ENCODE results near the gene CLCF1.
A peak's percentile ranks its signal among the peaks of the same experiment; 100 is the strongest.

Gene CLCF1

DNA sequence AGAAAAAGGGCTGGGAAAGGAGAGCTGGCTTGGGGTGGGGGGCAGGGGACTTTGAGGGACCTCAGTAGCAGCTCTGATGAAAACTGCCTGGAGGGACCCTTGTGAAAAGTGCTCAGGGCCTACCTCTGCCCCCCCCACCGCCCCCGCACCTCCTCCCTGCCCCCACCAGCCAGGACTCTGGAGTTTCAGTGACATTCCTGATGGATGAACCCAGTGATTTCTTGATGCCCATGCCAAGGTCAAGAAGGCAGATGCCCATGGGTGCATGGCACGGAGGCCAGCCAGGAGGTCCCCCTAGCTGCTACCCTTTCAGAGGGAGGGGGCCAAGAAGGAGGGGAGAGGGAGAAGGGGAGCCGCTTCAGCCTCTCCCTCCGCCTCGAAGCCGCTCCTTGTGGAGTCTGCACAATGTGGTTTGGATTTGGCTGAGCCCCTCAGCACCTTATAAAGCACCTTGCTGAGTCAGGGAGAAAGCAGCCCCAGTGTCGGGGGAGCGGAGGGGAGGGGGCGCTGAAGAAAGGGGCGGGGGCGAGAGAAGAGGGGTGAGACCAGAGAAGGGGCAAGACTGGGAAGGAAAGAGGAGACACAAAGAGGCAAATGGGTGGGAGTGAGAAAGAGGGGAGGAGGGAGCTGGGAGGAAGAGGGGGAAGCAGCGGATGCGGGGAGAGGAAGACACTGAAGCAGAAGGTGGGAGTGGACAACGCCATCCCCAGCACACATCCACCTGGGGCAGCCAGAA lies 2.1 kb upstream of the CLCF1 start:
- DNase-seq (ENCODE audit: low read depth in 1 of 2, low spot score in 1 of 2) = no peak

DNA sequence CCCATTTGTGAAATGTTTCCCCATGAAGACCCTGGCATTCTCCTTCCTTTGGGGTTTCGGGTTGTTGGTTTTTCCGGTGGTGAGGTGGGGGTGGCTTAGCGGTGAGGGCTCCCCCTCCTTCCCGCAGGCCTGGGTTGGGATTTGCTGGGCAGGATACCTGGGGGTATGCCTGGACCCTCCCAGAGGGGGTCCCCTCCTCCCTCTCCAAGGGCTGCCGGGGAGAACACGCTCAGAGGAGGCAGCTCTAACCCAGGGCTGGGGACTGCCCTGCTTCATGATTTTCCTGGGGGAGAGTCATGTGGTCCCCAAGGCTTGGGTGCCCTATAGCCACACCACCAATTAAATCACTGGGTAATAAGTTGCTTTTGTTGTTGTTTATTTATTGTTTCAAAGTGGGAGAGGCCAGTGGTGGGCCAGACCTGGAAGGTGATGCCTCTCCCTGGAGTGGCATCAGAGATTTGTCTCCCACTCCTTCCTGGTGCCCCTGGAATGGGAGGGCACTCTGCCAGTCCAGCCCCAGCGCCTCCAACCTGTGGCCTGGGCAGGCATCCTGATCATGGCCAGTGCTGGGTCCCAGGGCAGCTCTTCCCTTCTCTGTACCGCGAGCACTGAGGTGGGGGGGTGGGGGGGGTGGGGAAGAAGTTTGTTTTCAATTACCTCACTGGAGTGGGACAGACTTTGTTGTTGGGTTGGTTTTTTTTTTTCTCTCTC lies 1.3 kb upstream of the CLCF1 start:
- DNase-seq (ENCODE audit: low read depth in 1 of 2, low spot score in 1 of 2) = no peak

DNA sequence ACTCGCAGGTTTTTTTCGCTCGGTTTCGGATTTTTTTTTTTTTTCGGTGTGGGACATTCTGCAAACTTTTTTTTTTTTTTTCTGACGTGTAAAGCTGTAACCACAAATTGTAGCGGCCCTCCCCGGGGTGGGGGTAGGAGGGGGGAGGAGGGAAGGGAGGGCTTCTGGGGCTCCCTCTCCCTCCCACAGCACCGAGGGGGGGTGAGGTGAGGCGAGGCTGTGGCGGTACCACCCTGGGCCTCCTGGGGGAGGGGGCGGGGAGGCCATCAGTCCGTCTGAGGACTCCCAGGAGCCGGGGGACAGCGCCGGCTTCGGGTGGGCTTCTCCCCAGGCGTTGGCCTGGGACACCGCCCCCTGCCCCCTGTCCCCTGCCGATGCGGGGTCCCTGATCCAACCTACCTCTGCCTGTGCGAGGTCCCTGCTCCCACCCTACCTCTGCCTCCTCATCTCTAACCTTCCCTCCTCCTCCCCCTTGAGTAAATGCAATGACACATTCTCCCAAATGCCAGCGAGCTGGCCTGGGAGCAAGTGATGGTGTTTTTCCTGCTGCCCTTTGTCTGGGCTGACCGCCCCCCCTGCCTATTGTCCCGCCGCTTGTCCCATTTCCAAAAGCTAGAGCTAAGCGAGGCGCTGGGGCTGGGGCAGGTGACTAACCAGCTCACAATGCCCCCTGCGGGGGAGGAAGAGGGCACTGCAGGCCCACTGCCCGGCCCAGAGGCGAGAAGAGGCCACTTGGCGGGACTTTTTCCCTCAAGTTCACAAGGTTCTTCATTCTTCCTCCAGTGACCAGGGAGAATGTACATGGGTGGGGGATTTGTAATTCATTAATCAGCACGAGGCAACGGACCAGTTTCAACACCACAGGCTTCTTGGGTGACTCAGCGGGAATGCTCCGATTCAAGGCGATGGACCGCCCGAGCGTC lies 511 bp upstream of the CLCF1 start:
- peak in 1 of 2 donors; percentile 46 for DNase-seq (ENCODE audit: low read depth in 1 of 2, low spot score in 1 of 2)

DNA sequence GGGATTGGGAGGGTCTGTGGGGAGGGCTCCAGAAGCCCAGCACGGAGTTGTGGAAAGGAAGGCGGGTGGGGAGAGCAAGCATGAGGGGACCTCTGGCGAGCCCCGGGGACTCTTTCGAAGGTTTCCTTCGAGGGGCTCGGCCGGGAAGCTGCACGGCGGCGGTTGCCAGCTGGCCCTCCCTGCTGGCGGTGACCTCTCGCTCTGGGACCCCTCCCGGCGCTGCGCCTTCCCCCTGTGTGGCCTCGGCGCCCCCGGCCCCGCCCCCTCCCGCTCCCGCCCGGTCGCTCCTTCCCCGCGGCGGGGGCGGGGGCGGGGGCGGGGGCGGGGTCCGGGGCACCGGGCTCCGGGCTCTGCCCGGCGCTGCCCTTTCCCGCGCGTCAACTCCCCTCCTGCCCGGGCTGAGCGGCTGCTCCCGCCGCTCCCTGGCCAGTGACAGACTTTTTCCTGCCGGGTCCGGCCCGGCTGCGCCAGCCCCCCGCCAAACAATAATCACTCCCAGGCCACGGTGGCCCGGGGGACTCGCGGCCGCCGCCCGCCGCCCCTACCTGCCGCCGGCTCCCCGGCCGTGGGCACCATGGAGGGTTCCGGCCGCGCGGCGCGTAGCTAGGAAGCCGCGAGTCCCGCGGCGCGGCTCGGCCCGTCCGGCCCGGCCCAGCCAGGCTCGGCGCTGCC lies 941 bp downstream of the CLCF1 start:
- no peak for DNase-seq (ENCODE audit: low read depth in 1 of 2, low spot score in 1 of 2)

DNA sequence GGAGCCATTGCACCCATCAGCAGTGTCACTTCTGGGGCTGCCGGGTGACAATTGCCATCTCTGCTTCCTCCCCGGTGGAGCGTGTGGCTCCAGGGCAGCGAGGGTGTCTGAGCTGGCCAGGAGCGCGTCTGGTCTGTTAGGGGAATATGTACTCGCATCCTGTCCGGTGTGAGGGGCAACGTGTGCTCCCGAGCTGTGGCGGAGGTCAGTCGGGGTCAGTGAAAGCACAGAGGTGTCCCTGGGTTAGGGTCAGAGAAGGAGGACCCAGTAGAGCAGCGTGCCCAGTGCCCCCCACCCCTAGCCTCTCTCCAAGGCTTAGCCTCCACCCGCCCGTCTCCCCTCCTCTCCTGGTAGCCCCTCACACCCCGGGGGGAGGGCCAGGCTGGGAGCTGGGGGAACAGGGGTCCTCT lies 1.5 kb downstream of the CLCF1 start:
- no peak for DNase-seq (ENCODE audit: low read depth in 1 of 2, low spot score in 1 of 2)

DNA sequence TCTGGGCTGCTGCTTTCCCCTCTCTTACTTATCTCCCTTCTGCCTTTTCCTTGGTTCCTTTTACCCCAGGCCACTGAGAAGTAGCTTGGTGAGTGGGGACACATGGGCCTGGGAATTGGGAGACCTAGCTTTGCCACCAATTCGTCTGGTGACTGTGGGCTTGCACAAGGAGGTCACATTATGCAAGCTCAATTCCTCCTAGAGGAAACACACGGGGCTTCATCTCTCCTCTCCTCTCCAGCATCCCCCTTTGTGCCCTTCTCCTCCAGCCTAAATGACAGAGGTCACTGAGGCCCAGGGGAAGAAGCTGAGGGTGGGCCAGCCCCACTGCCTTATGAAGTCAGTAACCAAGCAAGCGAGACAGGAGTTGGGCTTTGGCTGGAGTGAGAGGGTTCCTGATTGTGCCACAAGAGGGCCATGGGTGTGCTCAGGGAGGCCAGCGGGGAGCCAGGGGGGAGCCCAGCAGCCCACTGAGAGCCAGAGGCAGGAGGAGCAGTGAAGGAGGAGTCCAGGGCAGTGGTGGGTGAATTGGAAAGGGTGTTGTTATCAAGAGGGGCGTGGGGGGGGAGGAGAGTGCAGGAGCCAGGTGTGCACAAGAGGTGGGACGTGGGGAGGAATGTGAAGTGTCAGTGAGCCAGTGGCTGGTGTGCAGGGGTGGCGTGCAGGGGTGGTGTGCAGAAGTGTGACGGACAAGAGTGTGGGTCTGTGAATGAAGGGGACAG lies 2.0 kb downstream of the CLCF1 start:
- no peak for DNase-seq (ENCODE audit: low read depth in 1 of 2, low spot score in 1 of 2)

DNA sequence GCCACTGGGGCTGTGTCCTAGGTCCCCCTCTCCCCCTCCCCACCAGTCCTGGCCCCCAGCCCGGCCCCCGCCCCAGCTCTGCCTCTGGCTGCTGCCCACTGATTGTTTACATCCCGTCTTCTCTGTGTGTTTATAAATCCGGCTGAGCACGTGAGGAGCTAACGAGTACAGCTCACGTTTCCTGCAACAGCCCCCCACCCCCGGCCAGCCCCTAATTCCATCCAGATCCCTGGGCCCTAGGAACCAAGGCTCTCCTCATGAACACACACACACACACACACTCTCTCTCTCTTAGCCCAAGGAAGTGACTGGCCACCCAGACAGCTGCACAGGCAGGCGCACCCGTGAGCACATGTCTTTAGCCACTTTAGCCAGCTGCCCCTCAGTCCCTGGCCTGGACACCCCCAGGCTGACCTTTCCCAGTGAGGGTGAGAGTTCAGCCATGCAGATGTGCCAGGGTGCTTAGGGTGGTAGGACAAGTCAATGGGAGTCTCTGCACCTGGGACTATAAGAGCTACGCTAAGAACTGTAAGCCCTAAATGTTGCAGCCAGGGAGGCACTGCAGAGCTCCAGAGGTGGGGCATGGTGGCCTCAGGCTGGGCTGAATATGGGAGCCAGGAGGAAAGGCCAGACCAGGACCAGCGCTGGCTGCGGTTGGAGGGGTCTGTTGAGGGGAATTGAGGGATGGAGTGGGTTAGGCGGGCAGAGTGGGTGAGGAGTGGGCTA lies 2.9 kb downstream of the CLCF1 start:
- no peak for DNase-seq (ENCODE audit: low read depth in 1 of 2, low spot score in 1 of 2)

DNA sequence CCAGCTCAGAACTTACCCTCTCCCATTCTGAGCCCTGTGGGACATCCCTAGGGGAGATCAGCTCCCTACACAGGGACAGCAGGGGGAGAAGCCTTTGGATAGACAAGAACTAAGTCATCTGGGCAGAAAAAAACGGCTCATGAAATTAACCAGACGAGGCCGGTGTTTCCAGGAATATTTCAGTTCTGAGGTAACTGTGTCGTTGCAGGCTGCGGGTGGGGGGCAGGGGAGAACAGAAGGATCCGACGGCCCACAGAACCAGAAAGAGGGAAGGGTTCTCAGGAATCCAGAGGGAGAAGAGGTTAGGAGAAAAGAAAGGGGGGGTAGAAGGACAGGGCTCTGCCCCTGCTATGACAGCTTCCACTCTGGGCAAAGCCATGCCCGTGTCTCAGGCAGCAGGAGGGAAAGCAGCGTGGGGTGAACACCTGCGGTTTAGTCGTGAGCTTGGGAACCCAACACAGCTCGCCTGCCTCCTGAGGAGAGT lies 3.6 kb downstream of the CLCF1 start:
- DNase-seq (ENCODE audit: low read depth in 1 of 2, low spot score in 1 of 2) = no peak

DNA sequence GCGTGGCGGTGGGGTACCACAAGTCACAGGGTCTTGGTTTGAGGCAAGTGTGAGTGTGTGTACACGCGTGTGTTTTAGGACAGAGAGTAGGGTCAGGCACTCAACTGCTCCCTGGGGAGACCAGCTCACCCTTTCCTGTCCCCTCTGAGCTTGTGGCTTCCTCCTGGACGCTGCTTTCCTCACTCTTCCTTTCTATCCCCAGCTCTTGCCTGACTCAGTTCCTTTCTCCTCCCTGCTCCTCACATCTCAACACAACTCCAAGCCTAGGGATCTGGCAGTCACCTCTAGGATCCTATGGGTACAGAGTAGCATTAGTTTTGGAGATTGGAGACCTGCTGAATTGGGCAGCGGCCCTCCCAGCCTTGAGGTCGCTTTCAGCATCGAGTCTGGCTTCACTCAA lies 4.1 kb downstream of the CLCF1 start:
- DNase-seq (ENCODE audit: low read depth in 1 of 2, low spot score in 1 of 2) = no peak

DNA sequence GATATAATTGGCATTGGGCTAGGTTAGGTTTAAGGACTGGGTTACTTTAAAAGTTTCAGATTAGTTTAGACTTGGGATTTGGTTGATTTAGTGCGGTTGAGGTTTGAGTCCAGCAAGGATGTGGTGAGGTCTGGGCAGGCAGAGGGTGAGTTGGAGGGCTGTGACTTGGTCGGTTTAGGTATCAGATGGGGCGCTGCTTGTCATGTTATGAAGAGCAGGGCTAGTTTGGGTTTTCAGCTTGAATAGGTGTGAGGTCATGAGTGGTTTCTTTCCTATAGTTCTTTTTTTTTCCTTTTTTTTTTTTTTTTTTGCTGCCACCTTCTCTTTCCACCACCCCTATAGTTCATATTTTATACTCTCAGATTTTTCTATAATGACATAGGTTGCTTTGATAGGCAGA lies 4.8 kb downstream of the CLCF1 start:
- no peak for DNase-seq (ENCODE audit: low read depth in 1 of 2, low spot score in 1 of 2)

DNA sequence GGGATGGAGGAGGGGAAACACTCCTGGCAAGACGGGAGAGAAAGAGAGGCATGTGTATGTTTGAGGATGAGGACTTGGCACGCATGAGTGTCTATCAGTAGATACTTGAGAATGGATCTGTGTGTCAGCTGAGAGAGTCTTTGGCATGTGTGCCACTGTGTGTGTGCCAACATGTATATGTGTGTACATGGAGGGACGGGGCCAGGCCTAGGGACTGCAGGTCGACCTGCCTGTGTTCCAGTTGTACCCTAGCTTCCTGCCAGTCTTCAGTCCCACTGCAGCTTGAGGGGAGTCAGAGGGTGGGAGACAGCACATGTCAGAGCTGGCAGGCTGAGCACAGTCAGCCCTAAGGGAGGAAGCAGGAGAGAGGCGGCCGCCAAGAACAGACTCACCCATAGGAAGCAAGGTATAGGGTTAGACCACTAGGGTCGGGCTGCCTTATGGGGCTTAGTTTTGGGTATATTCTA lies 5.6 kb downstream of the CLCF1 start:
- DNase-seq (ENCODE audit: low read depth in 1 of 2, low spot score in 1 of 2) = no peak

DNA sequence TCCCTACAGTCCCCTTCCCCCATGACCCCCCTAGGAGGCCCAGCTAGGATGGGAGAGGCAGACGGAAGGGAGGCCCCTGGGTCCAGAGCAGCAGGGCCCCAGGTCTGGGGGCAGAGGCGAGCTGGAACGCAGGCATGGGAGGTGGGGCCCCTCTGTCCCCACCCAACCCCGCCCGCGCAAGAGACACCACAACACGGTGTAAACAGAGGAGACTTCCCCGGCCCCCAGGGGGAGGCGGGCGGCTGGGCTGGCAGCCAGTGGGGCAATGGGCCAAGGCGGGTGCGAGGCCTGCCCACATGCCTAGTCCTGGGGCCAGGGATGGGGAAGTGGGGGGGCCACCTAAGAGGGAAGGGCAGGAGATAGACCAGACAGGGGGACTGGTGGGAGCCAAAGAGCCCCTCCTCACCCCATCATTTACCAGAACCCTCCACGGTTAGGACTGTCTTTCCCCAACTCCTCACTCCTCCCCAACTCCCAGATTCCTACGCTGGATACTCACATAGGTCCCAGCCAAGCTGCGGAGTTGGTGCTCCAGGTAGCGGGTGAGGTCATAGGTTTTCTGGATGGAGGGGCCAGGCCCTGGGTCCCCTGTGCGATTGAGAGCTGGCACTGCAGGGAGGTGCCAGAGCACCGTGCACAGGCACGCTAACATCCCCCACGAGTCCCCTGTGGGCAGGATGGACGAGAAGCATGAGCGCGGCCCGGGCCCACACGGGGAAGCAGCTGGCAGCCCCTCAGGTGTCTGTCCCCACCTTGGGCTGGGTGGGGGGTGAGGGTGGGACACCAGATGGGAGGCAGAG lies 6.2 kb downstream of the CLCF1 start:
- no peak for DNase-seq (ENCODE audit: low read depth in 1 of 2, low spot score in 1 of 2)

DNA sequence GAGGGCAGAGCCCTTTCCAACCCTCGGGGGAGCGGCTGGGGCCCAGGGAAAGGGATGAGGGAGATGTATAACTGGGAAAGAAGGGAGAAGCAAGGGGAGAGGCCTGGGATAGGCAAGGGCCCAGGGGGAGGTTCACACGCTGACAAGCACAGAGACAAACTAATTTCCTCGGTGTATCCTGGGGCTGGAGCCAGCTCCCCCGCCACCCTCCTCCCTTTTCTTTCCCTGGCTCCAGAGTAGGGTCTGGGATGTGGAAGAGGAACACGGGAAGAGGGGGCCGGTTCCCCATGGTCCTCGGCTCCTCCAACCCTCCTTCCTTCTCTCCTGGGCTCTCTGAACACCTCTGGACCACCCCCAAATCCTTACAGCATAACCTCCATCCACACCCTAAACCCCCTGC lies 6.9 kb downstream of the CLCF1 start:
- DNase-seq (ENCODE audit: low read depth in 1 of 2, low spot score in 1 of 2) = no peak

DNA sequence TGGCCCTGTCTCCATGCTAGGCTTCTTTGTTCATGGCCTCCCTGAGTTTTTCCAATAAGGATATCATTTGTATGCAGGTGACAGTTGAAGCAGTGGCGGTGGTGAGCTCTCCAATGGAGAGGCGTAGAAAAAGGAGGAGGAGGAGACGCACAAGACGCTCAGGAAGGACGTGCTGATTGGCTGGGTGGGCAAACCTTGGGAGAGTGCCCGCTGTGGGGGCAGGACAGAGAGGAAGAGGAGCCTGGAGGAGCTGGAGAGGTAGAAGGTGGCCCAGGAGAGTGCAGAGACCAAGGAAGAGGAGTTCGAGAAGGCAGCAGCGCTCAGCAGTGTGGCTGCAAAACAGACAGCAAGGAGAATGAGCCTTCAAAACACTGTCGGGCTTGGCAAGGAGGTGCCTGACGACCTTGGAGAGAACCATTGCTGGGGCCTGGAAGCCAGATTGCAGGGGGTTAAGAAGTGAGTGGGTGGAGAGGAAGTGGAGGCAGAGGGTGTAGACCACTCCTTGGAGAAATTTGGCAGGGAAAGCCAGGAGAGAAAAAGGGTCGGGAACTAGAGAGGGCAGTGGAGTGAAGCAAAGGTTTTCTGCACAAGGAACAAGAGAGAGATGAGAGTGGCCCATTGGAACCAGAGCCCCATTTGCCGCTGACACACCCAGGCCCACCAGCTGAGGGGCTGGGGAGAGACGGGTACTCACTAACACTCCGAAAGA lies 7.5 kb downstream of the CLCF1 start:
- DNase-seq (ENCODE audit: low read depth in 1 of 2, low spot score in 1 of 2) = no peak

DNA sequence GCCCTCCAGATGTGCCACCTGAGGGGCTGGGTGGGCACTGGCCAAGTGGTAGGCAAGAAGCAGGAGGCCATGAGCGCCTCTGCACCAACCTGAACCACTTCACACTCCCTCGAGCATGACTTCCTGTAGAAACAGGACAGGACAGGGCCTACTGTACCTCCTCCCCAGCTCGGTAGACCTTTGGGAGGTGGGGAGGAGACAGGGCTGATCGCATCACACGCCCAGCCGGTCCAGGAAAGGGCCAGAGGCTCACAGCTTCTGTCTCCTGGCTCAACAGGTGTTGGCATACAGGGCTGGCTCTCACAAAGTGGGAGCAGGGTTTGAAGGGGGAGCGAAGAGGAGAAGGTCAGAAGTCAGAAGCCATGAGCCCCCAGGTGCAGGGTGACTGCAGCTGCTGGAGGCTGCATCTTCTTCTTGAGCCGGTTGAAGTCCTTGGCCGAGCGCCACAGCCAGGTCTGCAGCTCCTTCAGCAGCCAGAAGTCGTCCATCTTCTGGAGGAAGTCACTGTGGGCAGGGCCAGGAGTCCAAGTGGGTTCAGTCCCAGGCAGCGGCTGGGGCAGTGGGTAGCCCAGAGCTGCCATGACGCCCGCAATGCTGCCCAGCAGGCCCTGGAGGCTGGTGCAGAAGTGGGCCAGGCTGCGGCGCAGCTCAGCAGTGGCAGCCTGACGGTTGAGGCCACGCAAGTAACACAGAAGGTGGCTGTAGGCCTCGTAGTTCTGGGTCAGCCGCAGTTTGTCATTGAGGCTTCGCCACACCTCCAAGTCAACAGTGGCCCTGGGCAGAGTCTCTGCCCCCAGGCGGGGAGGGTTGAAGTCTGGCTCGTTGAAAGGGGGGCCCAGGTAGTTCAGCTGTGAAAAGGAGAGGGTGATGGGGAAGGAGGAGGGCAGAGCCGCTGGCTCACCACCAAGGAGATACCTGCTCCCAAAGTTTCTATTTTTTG lies 8.3 kb downstream of the CLCF1 start:
- no peak for DNase-seq (ENCODE audit: low read depth in 1 of 2, low spot score in 1 of 2)

DNA sequence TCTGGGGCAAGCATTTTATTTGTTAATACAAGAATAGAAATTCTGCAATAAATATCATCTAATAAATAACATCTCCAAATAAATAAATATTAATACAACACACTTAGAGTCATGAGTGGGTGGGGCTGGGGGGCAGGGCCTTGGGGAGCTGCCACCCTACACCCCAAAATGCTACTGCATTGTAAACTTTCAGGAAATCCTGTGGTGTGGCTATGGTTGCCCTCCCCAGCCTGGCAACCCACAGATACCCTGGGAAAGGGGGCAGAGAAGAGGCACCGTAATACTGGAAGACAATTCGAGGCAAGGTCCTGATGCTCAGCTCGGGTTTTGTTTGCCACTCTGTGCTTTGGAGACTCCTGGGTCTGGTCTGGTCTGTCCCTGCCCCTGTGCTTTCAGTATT lies 9.2 kb downstream of the CLCF1 start:
- DNase-seq (ENCODE audit: low read depth in 1 of 2, low spot score in 1 of 2) = no peak
